Measurements from ENCODE around the gene KLHL13.

DNA sequence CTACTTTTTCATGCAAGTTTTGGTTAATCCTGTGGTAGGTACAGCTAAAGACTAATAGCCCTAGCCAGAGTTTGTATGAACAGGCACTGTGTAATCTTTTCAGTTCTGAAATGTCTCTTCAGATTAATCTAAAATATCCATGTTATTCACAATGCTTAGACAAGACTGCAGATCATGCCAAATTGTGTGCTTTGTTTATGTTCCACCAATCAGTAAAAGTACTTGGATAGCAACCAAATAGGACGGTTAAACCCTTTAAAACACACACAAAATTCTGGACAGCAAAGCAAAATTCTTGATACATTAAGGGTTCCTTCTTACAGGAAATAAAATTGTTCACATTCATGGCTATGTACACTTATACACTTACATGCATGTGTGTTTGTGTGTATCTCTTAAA lies 139.1 kb downstream of the KLHL13 start:
- TF ChIP-seq, protein P1, sequence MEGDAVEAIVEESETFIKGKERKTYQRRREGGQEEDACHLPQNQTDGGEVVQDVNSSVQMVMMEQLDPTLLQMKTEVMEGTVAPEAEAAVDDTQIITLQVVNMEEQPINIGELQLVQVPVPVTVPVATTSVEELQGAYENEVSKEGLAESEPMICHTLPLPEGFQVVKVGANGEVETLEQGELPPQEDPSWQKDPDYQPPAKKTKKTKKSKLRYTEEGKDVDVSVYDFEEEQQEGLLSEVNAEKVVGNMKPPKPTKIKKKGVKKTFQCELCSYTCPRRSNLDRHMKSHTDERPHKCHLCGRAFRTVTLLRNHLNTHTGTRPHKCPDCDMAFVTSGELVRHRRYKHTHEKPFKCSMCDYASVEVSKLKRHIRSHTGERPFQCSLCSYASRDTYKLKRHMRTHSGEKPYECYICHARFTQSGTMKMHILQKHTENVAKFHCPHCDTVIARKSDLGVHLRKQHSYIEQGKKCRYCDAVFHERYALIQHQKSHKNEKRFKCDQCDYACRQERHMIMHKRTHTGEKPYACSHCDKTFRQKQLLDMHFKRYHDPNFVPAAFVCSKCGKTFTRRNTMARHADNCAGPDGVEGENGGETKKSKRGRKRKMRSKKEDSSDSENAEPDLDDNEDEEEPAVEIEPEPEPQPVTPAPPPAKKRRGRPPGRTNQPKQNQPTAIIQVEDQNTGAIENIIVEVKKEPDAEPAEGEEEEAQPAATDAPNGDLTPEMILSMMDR (IDR thresholded peaks at IDR 0.05) = no peak
- no peak for TF ChIP-seq POLR2A (IDR thresholded peaks at IDR 0.05)
- no peak for TF ChIP-seq EP300 (IDR thresholded peaks at IDR 0.05)

All from ovary (tissue), 3 donors.